Ascending aorta (tissue), 2 donors: Measurements from ENCODE around the gene ZNF37A. TPM values are rescaled to one million over a fixed set of nuclear protein-coding genes. Genes with fewer than 3 reads are reported as not detected.
"Not testable (repeated sequence)": the region's sequence is repeated elsewhere in the genome, so short reads cannot be mapped to it uniquely, and the experiment has no call there.

Experiments used
- DNase-seq, 2 donors: peaks; one replicate each; pipeline ENCODE4 v3.0.0-alpha.2; 2019; ENCODE audit warnings: low spot score in 2 of 2
- H3K27ac ChIP-seq, 2 donors: fragments of 200-600 bp; sonication (generic); one replicate each; pipeline ENCODE4 v1.5.1; 2016 to 2017; ENCODE audit warnings: mild to moderate bottlenecking in 1 of 2
- H3K27me3 ChIP-seq: fragments of 200-600 bp; sonication (generic); one replicate; pipeline ENCODE4 v1.5.1; 2017
- H3K36me3 ChIP-seq, 2 donors: fragments of 200-600 bp; sonication (generic); one replicate each; pipeline ENCODE4 v1.5.1; 2016
- H3K4me1 ChIP-seq, 2 donors: fragments of 200-600 bp; sonication (generic); one replicate each; pipeline ENCODE4 v1.5.1; 2016 to 2017; ENCODE audit warnings: mild to moderate bottlenecking in 1 of 2
- H3K4me3 ChIP-seq, 2 donors: fragments of 200-600 bp; sonication (generic); one replicate each; pipeline ENCODE4 v1.5.1; 2016 to 2017; ENCODE audit warnings: mild to moderate bottlenecking in 1 of 2
- H3K9me3 ChIP-seq, 2 donors: fragments of 200-600 bp; sonication (generic); one replicate each; pipeline ENCODE4 v1.5.1; 2016
- CTCF ChIP-seq, 3 experiments: fragments of 200-600 bp in 2 of 3; fragments of 450-650 bp in 1 of 3; sonication (generic) in 2 of 3; IDR thresholded peaks; one replicate each; pipeline ENCODE4 v1.5.1; 2016 to 2019; ENCODE audit warnings: antibody characterized with exemption in 3 of 3, mild to moderate bottlenecking in 1 of 3, moderate library complexity in 1 of 3
- intact Hi-C: fragments of 100-400 bp; cut with DNase I; formaldehyde crosslinking; loops from one replicate; pipeline ENCODE4 v1.15.1; 2023
- total RNA-seq: library from RNA; depleted of rRNA; stranded (reverse); fragments of >200 nt; gene quantifications from one replicate; pipeline ENCODE4 v1.1.0, GENCODE V29; 2016

Gene ZNF37A
- total RNA-seq, 1 donor from 2014 or later = 2.8 TPM

DNA sequence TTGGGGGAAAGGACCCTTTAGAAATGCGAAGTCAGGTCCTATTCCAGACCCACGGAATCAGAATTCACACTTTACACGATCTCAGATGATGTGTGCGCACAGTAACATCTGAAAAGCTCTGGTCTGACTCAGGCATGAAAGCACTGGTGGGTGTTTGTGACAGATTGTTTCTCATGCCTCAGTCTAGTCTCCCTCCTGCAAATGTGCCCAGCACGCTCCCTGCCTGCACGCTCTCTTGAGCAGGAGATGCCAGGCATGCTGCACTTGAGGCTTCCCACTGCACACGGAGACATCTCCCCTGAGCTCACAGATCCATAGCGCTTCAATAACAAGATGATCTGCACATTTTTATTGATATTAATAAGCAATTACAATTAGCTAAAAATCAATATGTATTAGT is 23.6 kb upstream of the ZNF37A start:
- Histone ChIP-seq H3K27ac (no peak overlapping the region), H3K4me3 (no peak overlapping the region), H3K36me3 (no peaks in the 10 kb centered on the region), H3K4me1 (no peaks in the 10 kb centered on the region), H3K9me3 (peaks cover 0 to 10% of the 10 kb centered on the region in 2 donors), H3K27me3 (no peaks in the 10 kb centered on the region)
- intact Hi-C loops = no loop called here
- DNase-seq = no peak
- TF ChIP-seq CTCF (IDR thresholded peaks at IDR 0.05) = no peak

DNA sequence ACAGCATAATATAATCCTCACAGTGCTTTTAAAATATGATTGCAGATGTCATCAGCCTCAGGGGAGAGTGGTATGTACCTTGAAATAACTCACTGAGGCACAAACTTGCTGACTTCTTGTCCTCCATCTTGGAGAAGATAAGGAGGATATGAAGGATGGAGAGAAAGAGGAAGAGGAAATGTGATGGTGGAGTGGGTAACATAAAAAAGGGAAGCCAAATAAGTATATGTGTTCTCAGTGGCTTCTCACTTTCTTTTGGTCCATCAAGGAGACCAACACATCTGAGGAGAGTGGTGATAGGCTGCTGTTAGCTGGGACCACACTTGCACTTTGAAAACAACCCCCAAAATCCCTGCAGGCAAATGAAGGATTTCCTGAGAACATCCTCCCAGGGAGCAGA is 21.6 kb upstream of the ZNF37A start:
- H3K4me1 ChIP-seq = no peaks in the 10 kb centered on the region
- intact Hi-C loops = no loop called here

GRCh38 chr10:38076687-38077086 is 17.4 kb upstream of the ZNF37A start:
- H3K4me1 ChIP-seq = no peaks in the 10 kb centered on the region
- no peaks in the 10 kb centered on the region for H3K9me3 ChIP-seq
- TF ChIP-seq CTCF (IDR thresholded peaks at IDR 0.05) = no peak
- H3K27me3 ChIP-seq = no peaks in the 10 kb centered on the region
- DNase-seq = no peak
- intact Hi-C loops = no loop called here
- H3K27ac ChIP-seq = no peak overlapping the region
- no peak overlapping the region for H3K4me3 ChIP-seq
- no peaks in the 10 kb centered on the region for H3K36me3 ChIP-seq

More for the DNA sequence above, 21.6 kb upstream of the ZNF37A start:
- Histone ChIP-seq H3K36me3 (no peaks in the 10 kb centered on the region), H3K4me3 (no peak overlapping the region), H3K27ac (no peak overlapping the region), H3K27me3 (no peaks in the 10 kb centered on the region), H3K9me3 (no peaks in the 10 kb centered on the region)
- DNase-seq = no peak
- TF ChIP-seq CTCF (IDR thresholded peaks at IDR 0.05) = no peak

- H3K4me1 ChIP-seq, H3K27me3 ChIP-seq, H3K27ac ChIP-seq, H3K9me3 ChIP-seq, DNase-seq: not testable (repeated sequence)
- peak overlapping the region; percentile 89 to 90 for H3K4me3 ChIP-seq
- H3K36me3 ChIP-seq = peaks cover 24 to 27% of the 10 kb centered on the region in 2 donors
- intact Hi-C loops = loop anchor here (5.0 kb wide), 1 partner anchor 236 kb away; the partner anchor contains the start of gene ZNF248
These were observed 819 bp upstream of the ZNF37A start for GRCh38 chr10:38093318-38093717.

DNA sequence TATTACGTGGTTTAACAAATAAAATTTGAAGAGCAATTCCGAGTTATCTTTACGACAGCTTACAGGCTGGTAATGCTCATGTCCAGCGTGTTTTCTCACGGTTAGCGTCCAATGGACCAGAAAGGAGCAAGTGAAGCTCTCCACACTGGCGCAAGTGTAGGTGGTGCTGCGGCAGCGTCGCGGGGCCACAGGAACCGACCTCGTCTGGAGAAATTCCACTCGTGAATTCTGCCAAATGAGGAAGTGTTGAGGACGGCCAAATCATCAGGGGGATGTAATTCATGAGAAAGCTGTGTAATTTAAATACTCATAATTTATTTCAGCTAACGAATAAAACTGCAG is 350 bp upstream of the ZNF37A start:
- peak overlapping the region; percentile 89 to 90 for H3K4me3 ChIP-seq
- no peaks in the 10 kb centered on the region for H3K27me3 ChIP-seq
- H3K4me1 ChIP-seq = peaks cover 6% of the 10 kb centered on the region in 2 donors
- peak in 1 of 2 donors; percentile 64 for DNase-seq
- H3K9me3 ChIP-seq = peaks cover 0 to under 1% of the 10 kb centered on the region in 2 donors
- H3K36me3 ChIP-seq = peaks cover 28 to 32% of the 10 kb centered on the region in 2 donors
- no peak for TF ChIP-seq CTCF (IDR thresholded peaks at IDR 0.05)
- H3K27ac ChIP-seq = peak overlapping the region; percentile 83 to 89
- intact Hi-C loops = loop anchor here (1.0 to 5.0 kb wide), 3 partner anchors 83 to 236 kb away; partner anchors contain the start of genes ZNF248, ZNF25 and ZNF33A

- peaks cover 39 to 44% of the 10 kb centered on the region in 2 donors for H3K36me3 ChIP-seq
- intact Hi-C loops = loop anchor here (1.0 to 5.0 kb wide), 3 partner anchors 85 to 238 kb away; partner anchors contain the start of genes ZNF248, ZNF25 and ZNF33A
- TF ChIP-seq CTCF (IDR thresholded peaks at IDR 0.05) = no peak
- H3K27ac ChIP-seq = peak overlapping the region; percentile 83 to 89
- DNase-seq = no peak
- H3K9me3 ChIP-seq = peaks cover 8 to 11% of the 10 kb centered on the region in 2 donors
- H3K4me1 ChIP-seq = peaks cover 6% of the 10 kb centered on the region in 2 donors
- H3K4me3 ChIP-seq = peak overlapping the region; percentile 89 to 90
- no peaks in the 10 kb centered on the region for H3K27me3 ChIP-seq
These were observed 914 bp downstream of the ZNF37A start for GRCh38 chr10:38094927-38095574.
